ENCODE results near the gene GPR22.

Gene GPR22

DNA sequence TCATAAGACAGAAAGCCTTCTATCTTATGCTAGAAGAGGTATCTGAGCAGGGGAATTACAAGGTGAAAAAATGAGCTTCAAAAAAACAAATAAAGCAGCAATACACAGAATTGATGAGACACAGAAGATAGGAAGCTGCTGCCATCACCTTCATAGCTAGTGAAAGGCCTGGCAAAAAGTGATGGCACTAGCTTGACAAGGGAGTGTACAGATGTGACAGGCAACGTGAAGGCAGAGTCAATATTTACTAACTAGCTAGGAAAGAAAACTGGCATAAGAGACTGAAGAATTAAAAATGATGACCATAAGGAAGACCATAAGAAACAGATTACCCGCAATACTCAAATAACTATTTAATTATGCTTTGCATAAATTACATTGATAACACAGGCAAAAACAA, 9.4 kb downstream of the GPR22 start:
- DNase-seq: no peak

DNA sequence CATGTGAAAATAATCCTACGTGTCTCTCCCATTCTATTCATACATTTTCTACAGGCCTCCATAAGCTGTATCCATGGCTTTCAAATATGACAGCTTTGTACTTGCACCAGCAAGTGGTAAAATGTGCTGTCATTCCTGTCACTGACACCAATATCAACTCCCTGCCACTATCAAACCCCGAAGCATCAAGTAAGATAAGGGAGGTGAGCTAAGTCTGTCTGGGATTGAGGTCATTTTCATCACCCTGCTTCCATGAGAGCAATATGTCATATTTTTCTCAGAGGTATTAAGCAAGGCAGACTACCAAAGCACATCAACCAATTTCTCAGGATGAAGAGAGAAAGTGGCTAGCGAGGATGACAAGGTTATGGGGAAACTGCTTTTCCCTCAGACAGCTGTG, 11.1 kb downstream of the GPR22 start:
- no peak for DNase-seq

DNA sequence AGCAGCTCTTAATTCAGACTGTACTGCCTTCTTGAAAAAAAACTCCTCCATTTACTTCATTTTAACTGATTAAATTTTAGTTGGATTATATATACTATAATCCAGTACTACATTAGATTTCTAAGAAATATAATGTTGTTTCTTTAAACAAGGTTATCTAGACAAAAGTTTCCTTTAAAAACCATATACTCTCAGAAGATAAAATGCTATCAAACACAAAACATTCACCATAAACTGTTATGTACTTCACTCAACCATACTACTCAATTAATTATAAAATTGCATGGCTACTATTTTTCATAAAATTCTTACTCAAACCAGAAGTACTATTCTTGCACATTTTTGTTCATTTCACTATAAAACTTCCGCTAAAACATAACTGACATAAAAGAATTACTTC, 12.7 kb downstream of the GPR22 start:
- no peak for DNase-seq

DNA sequence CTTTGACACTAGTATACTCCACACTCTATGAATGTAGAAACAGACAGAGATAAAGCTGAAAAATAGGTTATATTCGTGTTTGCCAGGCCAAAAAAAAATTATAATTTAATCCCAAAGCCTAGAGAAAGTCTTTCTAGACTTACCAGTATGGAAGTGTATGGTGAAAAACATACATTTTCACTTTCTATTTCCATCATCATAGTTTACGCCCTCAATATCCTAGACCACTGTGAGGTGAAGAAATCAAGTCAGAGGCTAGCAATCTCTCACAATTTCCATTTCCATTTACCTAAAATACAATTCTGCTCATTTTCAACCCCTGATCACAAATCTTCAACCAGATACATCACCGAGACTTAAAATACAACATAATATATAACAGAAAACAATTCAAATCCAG, 16.2 kb downstream of the GPR22 start:
- no peak for DNase-seq

DNA sequence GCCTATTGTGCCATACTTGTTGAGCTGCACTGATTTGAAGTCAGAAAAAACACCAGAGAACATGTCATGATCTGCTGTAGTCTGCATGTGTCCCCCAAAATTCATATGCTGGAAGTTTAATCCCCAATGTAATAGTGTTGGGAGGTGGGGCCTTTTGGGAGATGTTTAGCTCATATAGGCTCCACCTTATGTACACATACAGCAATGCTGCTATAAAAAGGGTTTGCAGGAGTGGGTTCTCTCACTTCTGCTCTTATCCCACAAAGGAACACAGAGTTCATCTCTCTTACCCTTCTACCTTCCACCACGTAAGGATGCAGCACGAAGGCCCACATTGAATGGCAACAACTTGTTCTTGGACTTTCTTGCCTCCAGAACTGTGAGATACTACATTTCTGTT, 23.0 kb downstream of the GPR22 start:
- no peak for DNase-seq

DNA sequence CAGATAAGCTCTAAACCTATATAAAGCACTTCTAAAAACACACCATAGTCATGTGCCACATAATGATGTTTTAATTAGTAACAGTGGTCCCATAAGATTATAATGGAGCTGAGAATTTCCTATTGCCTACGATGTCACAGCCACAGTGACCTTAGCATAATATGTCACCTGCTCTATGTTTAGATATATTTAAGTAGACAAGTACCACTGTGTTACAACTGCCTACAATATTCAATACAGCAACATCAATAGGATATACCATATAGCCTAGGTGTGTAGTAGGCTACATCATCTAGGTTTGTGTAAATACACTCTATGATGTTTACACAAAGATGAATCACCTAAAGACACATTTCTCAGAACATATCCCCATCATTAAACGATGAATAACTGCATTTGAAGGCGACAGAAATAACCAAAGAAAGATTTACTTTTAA, 24.5 kb downstream of the GPR22 start:
- DNase-seq: no peak

DNA sequence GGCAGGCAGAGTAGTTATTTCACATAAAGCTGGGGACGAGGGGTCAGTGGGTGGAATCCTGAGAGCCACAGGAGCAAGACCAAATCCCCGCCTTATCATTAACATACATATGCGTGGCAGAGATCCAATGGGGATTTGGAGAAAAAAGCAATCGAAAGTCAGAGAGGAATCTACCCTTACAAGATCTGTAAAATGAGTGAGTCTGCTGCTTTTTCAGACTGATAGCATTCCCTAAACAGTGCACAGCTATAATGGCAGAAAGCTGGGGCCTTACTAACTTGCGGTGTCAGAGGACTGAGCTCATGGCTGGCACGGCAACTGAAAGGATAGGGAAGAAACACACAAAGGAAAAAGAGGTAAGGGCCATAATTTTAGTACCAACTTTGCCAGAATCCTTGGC, 25.0 kb downstream of the GPR22 start:
- no peak for DNase-seq

DNA sequence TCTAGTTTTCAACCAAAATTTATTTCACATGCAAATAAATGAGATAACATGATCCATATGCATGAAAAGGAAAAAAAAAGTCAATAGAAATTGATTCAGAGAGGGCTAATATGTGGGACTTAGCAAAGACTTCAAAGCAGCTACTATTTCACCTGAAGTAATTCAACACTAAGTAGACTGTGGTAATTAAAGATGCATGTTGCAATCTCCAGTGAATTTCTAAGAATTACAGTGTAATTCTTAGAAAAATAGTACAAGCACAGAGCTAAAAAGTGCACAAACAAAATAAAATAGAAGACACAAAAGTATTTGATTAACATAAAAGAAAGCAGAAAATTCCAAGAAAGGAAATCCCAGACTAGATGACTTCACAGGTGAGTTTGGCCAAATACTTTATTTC, 25.7 kb downstream of the GPR22 start:
- no peak for DNase-seq

DNA sequence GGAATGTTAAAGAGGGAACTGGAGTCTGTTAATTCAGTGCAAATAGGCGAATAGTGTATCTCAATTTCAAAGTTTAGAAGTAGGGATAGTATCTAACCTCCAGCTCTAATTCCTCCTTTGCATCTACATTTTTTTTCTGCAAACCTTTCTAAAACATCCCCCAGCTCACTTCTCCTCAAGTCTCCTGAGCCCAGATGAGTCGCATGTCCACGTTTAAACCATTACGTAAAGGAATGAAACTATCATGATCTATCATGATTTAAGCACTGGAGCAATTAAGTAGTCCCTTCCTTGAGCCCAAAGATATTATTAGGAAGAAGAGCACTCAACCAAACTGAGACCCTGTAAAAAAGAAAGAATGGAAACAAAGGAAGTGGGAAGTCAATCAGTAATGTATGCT, 29.9 kb downstream of the GPR22 start:
- no peak for DNase-seq

DNA sequence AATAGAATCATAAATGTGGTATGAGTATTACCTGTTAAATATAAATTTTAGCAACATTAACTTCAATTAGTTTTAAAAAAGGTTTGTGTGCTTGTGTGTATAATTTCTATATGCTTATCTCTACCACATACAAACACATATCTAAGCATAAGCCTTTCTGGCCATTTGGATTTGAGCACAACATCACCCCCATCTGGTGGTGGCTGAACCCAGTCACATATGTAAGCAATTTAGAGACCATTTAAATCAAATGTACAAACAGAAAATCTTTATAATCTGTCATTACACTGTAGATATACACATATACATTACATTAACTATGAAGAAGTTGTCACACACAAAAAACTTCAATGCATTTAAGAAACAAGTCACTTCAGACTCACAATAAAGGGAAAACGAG, 31.7 kb downstream of the GPR22 start:
- no peak for DNase-seq

DNA sequence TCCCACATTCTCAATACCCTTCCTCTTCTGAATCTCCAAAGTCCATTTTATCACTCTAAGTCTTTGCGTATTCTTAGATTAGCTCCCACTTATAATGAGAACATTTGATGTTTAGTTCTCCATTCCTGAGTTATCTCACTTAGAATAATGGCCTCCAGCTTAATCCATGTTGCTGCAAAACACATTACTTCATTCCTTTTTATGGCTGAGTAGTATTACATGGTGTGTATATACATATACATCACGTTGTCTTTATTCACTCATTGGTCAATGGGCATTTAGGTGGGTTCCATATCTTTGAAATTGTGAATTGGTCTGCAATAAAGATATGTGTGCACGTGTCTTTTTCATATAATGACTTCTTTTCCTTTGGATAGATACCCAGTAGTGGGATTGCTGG, 32.3 kb downstream of the GPR22 start:
- DNase-seq: no peak

DNA sequence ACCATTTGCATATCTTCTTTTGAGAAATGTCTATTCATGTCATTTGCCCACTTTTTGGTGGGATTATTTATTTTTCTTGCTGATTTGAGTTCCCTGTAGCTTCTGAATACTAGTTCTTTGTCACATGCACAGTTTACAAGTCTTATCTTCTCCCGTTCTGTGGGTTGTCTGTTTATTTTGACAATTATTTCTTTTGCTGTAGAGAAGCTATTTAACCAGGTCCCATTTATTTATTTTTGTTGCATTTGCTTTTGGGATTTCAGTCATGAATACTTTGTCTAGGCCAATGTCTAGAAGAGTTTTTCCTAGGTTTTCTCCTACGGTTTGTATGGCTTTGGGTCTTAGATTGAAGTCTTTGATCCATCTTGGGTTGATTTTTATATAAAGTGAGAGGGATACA, 32.9 kb downstream of the GPR22 start:
- no peak for DNase-seq

DNA sequence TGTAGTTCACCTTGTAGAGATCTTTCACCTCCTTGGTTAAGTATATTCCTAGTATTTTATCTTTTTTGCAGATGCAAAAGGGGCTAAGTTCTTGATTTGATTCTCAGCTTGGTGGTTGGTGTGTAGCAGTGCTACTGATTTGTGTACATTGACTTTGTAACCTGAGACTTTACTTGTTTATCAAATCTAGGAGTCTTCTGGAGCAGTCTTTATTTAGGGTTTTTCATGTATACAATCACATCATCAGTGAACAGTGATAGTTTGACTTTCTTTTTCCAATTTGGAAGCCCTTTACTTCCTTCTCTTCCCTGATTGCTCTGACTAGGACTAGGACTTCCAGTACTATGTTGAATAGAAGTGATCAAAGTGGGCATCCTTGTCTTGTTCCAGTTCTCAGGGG, 33.8 kb downstream of the GPR22 start:
- no peak for DNase-seq

DNA sequence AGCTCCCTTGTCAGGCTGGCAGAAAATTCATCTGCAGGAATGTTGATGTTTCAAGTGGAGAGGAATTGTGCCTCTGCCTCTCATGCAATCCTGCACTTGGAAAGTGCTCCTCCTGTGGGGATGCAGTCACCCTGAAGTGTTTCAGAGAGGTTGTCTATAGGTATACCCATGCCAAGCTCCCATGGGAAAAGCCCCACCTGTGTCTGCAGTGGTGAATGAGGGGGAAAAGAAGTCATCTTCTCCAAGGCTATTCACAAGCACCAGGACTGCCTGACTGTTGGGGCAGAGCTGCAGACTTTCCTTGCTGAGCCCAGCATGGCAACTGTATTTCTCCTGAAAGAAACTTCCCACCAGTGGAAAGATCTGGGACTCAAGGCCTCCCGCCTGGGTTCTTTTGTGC, 35.5 kb downstream of the GPR22 start:
- DNase-seq: no peak

DNA sequence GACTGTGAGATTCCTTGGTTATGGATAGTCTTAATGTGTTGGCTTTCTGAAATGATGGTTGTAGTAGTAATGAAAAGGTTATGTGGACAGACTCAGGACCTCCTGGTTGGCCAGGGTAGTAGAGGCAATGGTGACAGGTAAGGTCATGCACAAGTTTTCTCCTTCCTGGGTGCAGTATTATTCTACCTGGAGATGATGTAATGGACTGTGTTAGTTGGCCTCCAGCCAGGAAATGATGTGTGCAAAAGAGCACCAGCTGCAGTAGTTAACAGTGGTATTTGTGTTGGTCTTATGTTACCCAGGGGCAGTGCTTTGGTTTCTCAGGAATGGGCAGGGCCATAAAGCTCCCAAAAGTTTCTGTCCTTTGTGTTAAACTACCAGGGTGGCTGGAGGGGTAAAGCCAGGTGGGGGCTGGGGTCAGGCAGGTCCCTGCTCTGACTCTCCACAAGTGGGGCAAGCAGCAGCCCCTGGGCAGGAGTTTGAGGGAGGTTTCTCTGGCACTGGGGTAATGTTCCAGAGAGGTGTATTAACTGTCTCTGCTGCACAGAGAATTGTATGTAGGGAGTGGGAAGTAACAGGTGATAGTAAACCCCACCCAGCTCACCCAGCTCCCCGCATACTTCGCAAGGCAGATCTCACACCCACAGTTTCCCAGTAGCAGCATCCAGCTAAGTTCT, 36.3 kb downstream of the GPR22 start:
- no peak for DNase-seq

DNA sequence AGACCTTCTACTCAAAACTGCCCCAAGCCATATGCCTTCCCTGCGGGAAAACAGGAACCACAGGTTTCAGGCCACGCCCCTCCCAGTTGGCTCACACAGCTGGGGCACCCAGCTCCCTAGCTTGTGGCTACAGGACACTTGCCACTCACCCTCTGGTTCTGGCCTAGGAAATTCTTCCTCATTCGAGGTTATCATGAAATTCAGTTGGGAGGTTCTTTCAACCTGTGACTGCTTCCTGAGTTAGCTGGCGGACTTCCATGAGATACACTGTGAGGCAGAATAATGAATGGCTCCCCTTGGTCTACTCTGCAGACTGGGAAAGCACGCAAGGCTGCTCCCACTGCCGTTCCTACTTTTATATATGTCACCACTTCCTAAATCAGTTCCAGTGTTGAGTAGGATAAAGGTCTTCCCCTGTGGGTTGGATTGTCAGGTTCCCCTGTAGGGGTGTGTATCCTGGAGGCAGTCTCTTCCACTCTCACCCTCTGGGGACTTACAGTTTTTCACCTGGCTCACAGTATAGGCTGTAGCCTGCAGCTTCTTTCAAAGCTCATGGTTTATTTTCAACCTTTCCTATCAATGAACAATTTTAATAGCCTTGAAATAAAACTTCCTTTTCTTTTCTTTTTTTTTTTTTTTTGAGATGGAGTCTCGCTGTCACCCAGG, 37.0 kb downstream of the GPR22 start:
- DNase-seq: no peak
